DOHH2 (cell line): ENCODE measurements around the gene WDR62.

Experiments used
- H3F3A ChIP-seq: fragments of 200-600 bp; sonication (generic), shearing (Covaris generic); 2 replicates; pipeline ENCODE4 v1.6.0; 2016; ENCODE audit warnings: antibody characterized with exemption, mild to moderate bottlenecking; ENCODE audit not compliant: control insufficient read depth, insufficient read depth
- H3K27ac ChIP-seq: fragments of 200-600 bp; sonication (generic); 2 replicates; pipeline ENCODE4 v1.5.1; 2014; ENCODE audit warnings: low read depth, mild to moderate bottlenecking, low read length, moderate library complexity
- H3K27me3 ChIP-seq: fragments of 200-600 bp; sonication (generic); 2 replicates; pipeline ENCODE4 v1.6.1; 2014; ENCODE audit warnings: mild to moderate bottlenecking, low read length, mixed read lengths; ENCODE audit not compliant: control insufficient read depth
- H3K36me3 ChIP-seq: fragments of 200-600 bp; sonication (generic); 2 replicates; pipeline ENCODE4 v1.6.1; 2014; ENCODE audit warnings: mild to moderate bottlenecking, low read length, moderate library complexity, mixed read lengths; ENCODE audit not compliant: control insufficient read depth
- H3K4me1 ChIP-seq: fragments of 200-600 bp; sonication (generic); 2 replicates; pipeline ENCODE4 v1.6.1; 2014; ENCODE audit warnings: mild to moderate bottlenecking, low read length, mixed read lengths; ENCODE audit not compliant: control insufficient read depth
- H3K4me2 ChIP-seq: fragments of 200-600 bp; sonication (generic); 2 replicates; pipeline ENCODE4 v1.6.0; 2014; ENCODE audit warnings: mild to moderate bottlenecking, low read length, moderate library complexity
- H3K4me3 ChIP-seq: fragments of 200-600 bp; sonication (generic); 2 replicates; pipeline ENCODE4 v1.5.1; 2014; ENCODE audit warnings: mild to moderate bottlenecking, low read length, mixed read lengths
- H3K79me2 ChIP-seq: fragments of 200-600 bp; sonication (generic); 2 replicates; pipeline ENCODE4 v1.6.1; 2014; ENCODE audit warnings: mild to moderate bottlenecking, low read length, mixed read lengths; ENCODE audit not compliant: control insufficient read depth
- H3K9me2 ChIP-seq: fragments of 200-600 bp; sonication (generic); replicated peaks from 2 replicates; pipeline ENCODE4 v1.6.1; 2014; ENCODE audit warnings: mild to moderate bottlenecking, low read length, mixed read lengths; ENCODE audit not compliant: control insufficient read depth
- H3K9me3 ChIP-seq: fragments of 200-600 bp; sonication (generic); 2 replicates; pipeline ENCODE4 v1.6.1; 2014; ENCODE audit warnings: antibody characterized with exemption, low read length, mixed read lengths; ENCODE audit not compliant: control insufficient read depth, insufficient read depth
- H4K20me1 ChIP-seq: fragments of 200-600 bp; sonication (generic); 2 replicates; pipeline ENCODE4 v1.6.0; 2014; ENCODE audit warnings: low read depth, mild to moderate bottlenecking, antibody characterized with exemption, low read length, moderate library complexity; ENCODE audit not compliant: control insufficient read depth, insufficient read depth
- EZH2phosphoT487 ChIP-seq: fragments of 200-600 bp; sonication (generic); IDR thresholded peaks from 2 replicates; pipeline ENCODE4 v1.6.1; 2017; ENCODE audit warnings: borderline replicate concordance, mild to moderate bottlenecking, antibody characterized with exemption, low read length, moderate library complexity, mixed read lengths
- TF ChIP-seq, protein P1 (sequence below): fragments of 200-600 bp; sonication (generic); IDR thresholded peaks from one replicate; pipeline ENCODE4 v1.5.1; 2014; ENCODE audit warnings: antibody characterized with exemption, mild to moderate bottlenecking, low read depth, low read length; ENCODE audit not compliant: poor library complexity, severe bottlenecking

Gene WDR62

DNA sequence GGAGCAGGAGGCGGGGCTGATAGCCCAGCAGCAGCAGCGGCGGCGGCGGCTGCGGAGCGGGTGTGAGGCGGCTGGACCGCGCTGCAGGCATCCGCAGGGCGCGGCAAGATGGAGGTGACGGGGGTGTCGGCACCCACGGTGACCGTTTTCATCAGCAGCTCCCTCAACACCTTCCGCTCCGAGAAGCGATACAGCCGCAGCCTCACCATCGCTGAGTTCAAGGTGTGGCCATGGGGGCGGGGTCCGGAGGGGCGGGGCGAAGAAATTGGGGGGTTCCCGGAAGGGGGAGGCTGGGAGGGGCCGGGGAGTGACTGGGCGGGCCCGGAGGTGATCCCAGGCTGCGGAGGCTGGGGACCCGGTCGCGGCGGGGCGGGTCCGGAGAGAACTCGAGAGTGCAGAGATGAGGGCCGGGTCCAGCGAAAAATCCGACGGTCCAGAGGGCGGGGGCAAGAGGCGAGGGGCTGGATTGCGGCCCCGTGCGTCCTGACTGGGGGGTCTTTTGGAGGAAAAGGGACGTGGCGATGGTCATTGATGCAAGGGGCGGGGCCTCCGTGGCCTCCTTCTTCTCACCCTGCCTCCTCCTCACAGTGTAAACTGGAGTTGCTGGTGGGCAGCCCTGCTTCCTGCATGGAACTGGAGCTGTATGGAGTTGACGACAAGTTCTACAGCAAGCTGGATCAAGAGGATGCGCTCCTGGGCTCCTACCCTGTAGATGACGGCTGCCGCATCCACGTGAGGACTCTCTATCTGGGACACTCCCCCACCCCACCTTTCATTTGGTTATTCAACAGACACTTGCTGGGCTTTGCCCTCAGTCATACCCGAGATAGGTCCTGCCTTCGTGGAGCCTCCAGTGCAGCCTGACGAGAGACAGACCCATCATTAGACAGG, 61.0 kb downstream of the WDR62 start, which contains the start of gene TBCB:
Gene TBCB (plus strand): TSS at position 16 of the 891 bp plus-strand sequence. CDS start 93 bp downstream, at position 109.
- Histone ChIP-seq H3K27me3 (no peaks in the 10 kb centered on the region), H3F3A (no peaks in the 10 kb centered on the region), H3K4me1 (peaks cover 29% of the 10 kb centered on the region), H3K9me2 (no peaks in the 10 kb centered on the region), H3K36me3 (peaks cover 51% of the 10 kb centered on the region), H3K9me3 (no peaks in the 10 kb centered on the region), H3K4me3 (peak within 1 kb of the TSS; percentile 99), H3K79me2 (peaks cover 38% of the 10 kb centered on the region), H3K4me2 (peak within 1 kb of the TSS; percentile 79), H3K27ac (peak within 1 kb of the TSS; percentile 69), H4K20me1 (peaks cover 6% of the 10 kb centered on the region; the same call in 1 of the 2 replicates)
- TF ChIP-seq, protein P1, sequence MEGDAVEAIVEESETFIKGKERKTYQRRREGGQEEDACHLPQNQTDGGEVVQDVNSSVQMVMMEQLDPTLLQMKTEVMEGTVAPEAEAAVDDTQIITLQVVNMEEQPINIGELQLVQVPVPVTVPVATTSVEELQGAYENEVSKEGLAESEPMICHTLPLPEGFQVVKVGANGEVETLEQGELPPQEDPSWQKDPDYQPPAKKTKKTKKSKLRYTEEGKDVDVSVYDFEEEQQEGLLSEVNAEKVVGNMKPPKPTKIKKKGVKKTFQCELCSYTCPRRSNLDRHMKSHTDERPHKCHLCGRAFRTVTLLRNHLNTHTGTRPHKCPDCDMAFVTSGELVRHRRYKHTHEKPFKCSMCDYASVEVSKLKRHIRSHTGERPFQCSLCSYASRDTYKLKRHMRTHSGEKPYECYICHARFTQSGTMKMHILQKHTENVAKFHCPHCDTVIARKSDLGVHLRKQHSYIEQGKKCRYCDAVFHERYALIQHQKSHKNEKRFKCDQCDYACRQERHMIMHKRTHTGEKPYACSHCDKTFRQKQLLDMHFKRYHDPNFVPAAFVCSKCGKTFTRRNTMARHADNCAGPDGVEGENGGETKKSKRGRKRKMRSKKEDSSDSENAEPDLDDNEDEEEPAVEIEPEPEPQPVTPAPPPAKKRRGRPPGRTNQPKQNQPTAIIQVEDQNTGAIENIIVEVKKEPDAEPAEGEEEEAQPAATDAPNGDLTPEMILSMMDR, result no peak
- no peak for TF ChIP-seq EZH2phosphoT487

DNA sequence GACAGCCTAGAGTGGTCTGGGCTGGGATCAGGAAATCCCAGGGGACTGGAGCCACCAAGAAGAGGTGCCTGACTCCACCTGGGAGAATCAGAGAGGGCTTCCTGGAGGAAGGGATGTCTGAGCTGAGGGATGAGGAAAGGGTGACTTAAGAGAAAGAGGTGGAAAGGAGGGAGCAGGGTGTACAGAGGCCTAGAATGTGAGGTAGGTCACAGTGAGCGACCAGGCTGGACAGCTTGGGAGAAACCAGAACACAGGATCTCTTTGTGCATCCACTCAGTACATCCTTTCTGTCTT, 61.6 kb downstream of the WDR62 start:
- peak overlapping the region; percentile 79 for H3K4me2 ChIP-seq
- H3K36me3 ChIP-seq, result peaks cover 49% of the 10 kb centered on the region
- H3K4me3 ChIP-seq, result peak overlapping the region; percentile 99
- H3K4me1 ChIP-seq, result peaks cover 23% of the 10 kb centered on the region
- no peaks in the 10 kb centered on the region for H3K9me2 ChIP-seq
- peak overlapping the region; percentile 69; the same call in 1 of the 2 replicates for H3K27ac ChIP-seq
- H3F3A ChIP-seq, result no peaks in the 10 kb centered on the region
- peaks cover 38% of the 10 kb centered on the region for H3K79me2 ChIP-seq
- TF ChIP-seq, protein P1, result no peak
- no peak for TF ChIP-seq EZH2phosphoT487
- H3K9me3 ChIP-seq, result no peaks in the 10 kb centered on the region
- peaks cover 6% of the 10 kb centered on the region; the same call in 1 of the 2 replicates for H4K20me1 ChIP-seq
- H3K27me3 ChIP-seq, result no peaks in the 10 kb centered on the region

DNA sequence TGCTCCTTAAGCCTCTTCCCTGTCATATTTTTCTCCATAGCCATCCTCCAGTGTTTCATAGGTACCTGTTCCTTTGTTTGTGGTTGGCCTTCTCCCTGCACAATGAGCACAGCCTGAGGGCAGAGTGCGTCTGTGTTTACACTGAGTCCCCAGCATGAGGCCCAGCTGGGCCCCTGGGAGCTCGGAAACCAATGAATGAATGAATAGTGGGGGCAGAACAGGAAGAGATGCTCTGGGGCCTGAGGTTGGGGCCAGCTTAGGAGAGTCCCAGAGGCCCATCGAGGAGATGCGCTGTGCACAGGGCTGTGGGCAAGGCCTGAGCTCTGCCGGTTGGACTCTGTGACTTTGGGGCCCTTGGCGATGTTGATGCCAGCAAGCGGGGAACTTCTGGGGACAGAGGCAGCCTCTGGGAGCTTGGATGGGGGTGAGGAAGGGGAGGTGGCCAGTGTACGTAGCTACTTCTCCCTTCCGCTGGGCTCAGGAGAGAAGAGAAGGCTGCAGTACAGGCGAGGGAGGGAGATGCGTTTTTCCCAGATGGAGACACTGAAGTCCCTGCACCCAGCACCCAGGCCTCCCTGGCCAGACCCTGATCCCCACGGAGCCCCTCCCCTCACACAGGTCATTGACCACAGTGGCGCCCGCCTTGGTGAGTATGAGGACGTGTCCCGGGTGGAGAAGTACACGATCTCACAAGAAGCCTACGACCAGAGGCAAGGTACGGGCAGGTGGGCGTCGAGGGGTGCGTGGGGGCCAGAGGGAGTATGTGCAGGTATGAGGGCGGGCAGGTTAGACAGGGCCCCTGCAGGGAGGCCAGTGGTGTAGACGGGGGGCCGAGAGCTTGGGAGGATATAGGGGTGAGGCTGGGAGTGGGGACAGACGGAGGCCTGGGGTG, 65.6 kb downstream of the WDR62 start:
- Histone ChIP-seq H3F3A (no peaks in the 10 kb centered on the region), H3K27ac (no peak overlapping the region), H3K4me2 (no peak overlapping the region), H3K9me3 (no peaks in the 10 kb centered on the region), H3K36me3 (peaks cover 35% of the 10 kb centered on the region), H3K9me2 (no peaks in the 10 kb centered on the region), H3K4me3 (no peak overlapping the region), H3K27me3 (no peaks in the 10 kb centered on the region), H3K79me2 (peaks cover 20% of the 10 kb centered on the region), H4K20me1 (peaks cover 6% of the 10 kb centered on the region; the same call in 1 of the 2 replicates), H3K4me1 (peaks cover 12% of the 10 kb centered on the region)
- no peak for TF ChIP-seq EZH2phosphoT487
- TF ChIP-seq, protein P1, result no peak
